ACC112 (cell line): Measurements from ENCODE around the gene RBM17.

Source experiments
- H2AFZ ChIP-seq: fragments of 200-600 bp; sonication (generic); one replicate; pipeline ENCODE4 v1.6.0; 2017; ENCODE audit warnings: antibody characterized with exemption, low read length; ENCODE audit not compliant: unreplicated experiment
- H3K27ac ChIP-seq: fragments of 200-600 bp; sonication (generic); 2 replicates; pipeline ENCODE4 v1.5.1; 2014; ENCODE audit warnings: low read depth, mild to moderate bottlenecking, antibody characterized with exemption, low read length, moderate library complexity
- H3K27me3 ChIP-seq: fragments of 200-600 bp; sonication (generic); 2 replicates; pipeline ENCODE4 v1.6.1; 2014; ENCODE audit warnings: mild to moderate bottlenecking, antibody characterized with exemption, low read length, moderate library complexity, mixed read lengths; ENCODE audit not compliant: insufficient read depth
- H3K36me3 ChIP-seq: fragments of 200-600 bp; sonication (generic); 2 replicates; pipeline ENCODE4 v1.6.1; 2016; ENCODE audit warnings: mild to moderate bottlenecking, antibody characterized with exemption, low read length, moderate library complexity, mixed read lengths; ENCODE audit not compliant: insufficient read depth
- H3K4me1 ChIP-seq: fragments of 200-600 bp; sonication (generic); one replicate; pipeline ENCODE4 v1.6.1; 2016; ENCODE audit warnings: low read length, mixed read lengths; ENCODE audit not compliant: insufficient read depth, unreplicated experiment, control insufficient read depth
- H3K4me3 ChIP-seq: fragments of 200-600 bp; sonication (generic); 2 replicates; pipeline ENCODE4 v1.5.1; 2014; ENCODE audit warnings: mild to moderate bottlenecking, low read depth, low read length
- H3K79me2 ChIP-seq: fragments of 200-600 bp; sonication (generic); one replicate; pipeline ENCODE4 v1.6.0; 2016; ENCODE audit warnings: low read length; ENCODE audit not compliant: control insufficient read depth, unreplicated experiment, insufficient read depth

The RBM17 gene

GRCh38 chr10:6146013-6146785, 57.4 kb downstream of the RBM17 start:
- H3K4me3 ChIP-seq = peak overlapping the region; percentile 98
- no peak overlapping the region for H3K27ac ChIP-seq
- H3K4me1 ChIP-seq = peaks cover 17% of the 10 kb centered on the region
- H2AFZ ChIP-seq = no peak overlapping the region
- H3K36me3 ChIP-seq = 0 out of 2 replicates have a peak, but pooled peaks cover 4% of the 10 kb centered on the region
- H3K27me3 ChIP-seq = no peaks in the 10 kb centered on the region
- H3K79me2 ChIP-seq = peaks cover 22% of the 10 kb centered on the region

- H2AFZ ChIP-seq = no peak overlapping the region
- H3K79me2 ChIP-seq = peaks cover 22% of the 10 kb centered on the region
- H3K27ac ChIP-seq = no peak overlapping the region
- no peaks in the 10 kb centered on the region for H3K27me3 ChIP-seq
- H3K36me3 ChIP-seq = 0 out of 2 replicates have a peak, but pooled peaks cover 4% of the 10 kb centered on the region
- H3K4me3 ChIP-seq = no peak overlapping the region
- H3K4me1 ChIP-seq = peaks cover 17% of the 10 kb centered on the region
Measured at GRCh38 chr10:6146921-6147320, 58.1 kb downstream of the RBM17 start.

- Histone ChIP-seq H3K36me3 (0 out of 2 replicates have a peak, but pooled peaks cover 4% of the 10 kb centered on the region), H3K4me3 (no peak overlapping the region), H3K79me2 (peaks cover 22% of the 10 kb centered on the region), H3K27me3 (no peaks in the 10 kb centered on the region), H3K4me1 (peaks cover 4% of the 10 kb centered on the region), H2AFZ (no peak overlapping the region), H3K27ac (no peak overlapping the region)
Measured at GRCh38 chr10:6148251-6148701, 59.4 kb downstream of the RBM17 start.

- Histone ChIP-seq H3K27ac (no peak overlapping the region), H3K79me2 (peaks cover 22% of the 10 kb centered on the region), H2AFZ (no peak overlapping the region), H3K27me3 (no peaks in the 10 kb centered on the region), H3K4me3 (no peak overlapping the region), H3K36me3 (0 out of 2 replicates have a peak, but pooled peaks cover 4% of the 10 kb centered on the region), H3K4me1 (peaks cover 3% of the 10 kb centered on the region)
Measured at GRCh38 chr10:6148908-6149307, 60.1 kb downstream of the RBM17 start.

- Histone ChIP-seq H3K4me3 (no peak overlapping the region), H3K27me3 (no peaks in the 10 kb centered on the region), H3K79me2 (peaks cover 11% of the 10 kb centered on the region), H3K4me1 (no peaks in the 10 kb centered on the region), H2AFZ (no peak overlapping the region), H3K27ac (no peak overlapping the region), H3K36me3 (0 out of 2 replicates have a peak, but pooled peaks cover 4% of the 10 kb centered on the region)
Measured at GRCh38 chr10:6151087-6151977, 62.5 kb downstream of the RBM17 start.

- Histone ChIP-seq H3K4me3 (no peak overlapping the region), H3K27ac (no peak overlapping the region), H3K36me3 (no peaks in the 10 kb centered on the region), H3K4me1 (peaks cover 2% of the 10 kb centered on the region), H2AFZ (no peak overlapping the region), H3K79me2 (peaks cover 4% of the 10 kb centered on the region), H3K27me3 (no peaks in the 10 kb centered on the region)
Measured at GRCh38 chr10:6153845-6154244, 65.0 kb downstream of the RBM17 start.

- H2AFZ ChIP-seq = no peak overlapping the region
- H3K27me3 ChIP-seq = no peaks in the 10 kb centered on the region
- no peaks in the 10 kb centered on the region for H3K36me3 ChIP-seq
- peaks cover 4% of the 10 kb centered on the region for H3K79me2 ChIP-seq
- peaks cover 2% of the 10 kb centered on the region for H3K4me1 ChIP-seq
- H3K27ac ChIP-seq = no peak overlapping the region
- no peak overlapping the region for H3K4me3 ChIP-seq
Measured at GRCh38 chr10:6154566-6154965, 65.7 kb downstream of the RBM17 start.

- no peak overlapping the region for H2AFZ ChIP-seq
- H3K79me2 ChIP-seq = peaks cover 4% of the 10 kb centered on the region
- H3K27ac ChIP-seq = peak overlapping the region; percentile 90
- H3K27me3 ChIP-seq = no peaks in the 10 kb centered on the region
- peaks cover 9% of the 10 kb centered on the region for H3K4me1 ChIP-seq
- H3K36me3 ChIP-seq = no peaks in the 10 kb centered on the region
- H3K4me3 ChIP-seq = no peak overlapping the region
Measured at GRCh38 chr10:6158276-6158675, 69.4 kb downstream of the RBM17 start.

- Histone ChIP-seq H3K36me3 (no peaks in the 10 kb centered on the region), H3K4me3 (no peak overlapping the region), H3K27ac (no peak overlapping the region), H3K4me1 (peaks cover 13% of the 10 kb centered on the region), H3K27me3 (no peaks in the 10 kb centered on the region), H2AFZ (no peak overlapping the region), H3K79me2 (peaks cover 33% of the 10 kb centered on the region)
Measured at GRCh38 chr10:6161921-6162320, 73.1 kb downstream of the RBM17 start.

- Histone ChIP-seq H3K4me1 (peaks cover 13% of the 10 kb centered on the region), H3K36me3 (no peaks in the 10 kb centered on the region), H3K79me2 (peaks cover 41% of the 10 kb centered on the region), H2AFZ (peak overlapping the region; percentile 39), H3K27me3 (no peaks in the 10 kb centered on the region), H3K27ac (no peak overlapping the region; the same call in 1 of the 2 replicates), H3K4me3 (peak overlapping the region; percentile 87)
Measured at GRCh38 chr10:6162589-6163356, 73.9 kb downstream of the RBM17 start.
